Stomach (tissue), 9 donors: ENCODE measurements around the gene STX12. TPM values are rescaled to one million over a fixed set of nuclear protein-coding genes. Genes with fewer than 3 reads are reported as not detected.
"Not testable (repeated sequence)": the region's sequence is repeated elsewhere in the genome, so short reads cannot be mapped to it uniquely, and the experiment has no call there.

Experiments used
- DNase-seq, 2 donors: peaks; one replicate each; pipeline versions ENCODE4 v3.0.0 to v3.0.0-alpha.2; 2013 to 2019
- H3K27ac ChIP-seq, 5 donors: fragments of 200-600 bp in 4 of 5; sonication (generic) in 4 of 5; one replicate each; pipeline ENCODE4 v1.5.1; 2013 to 2019; ENCODE audit warnings: mild to moderate bottlenecking in 1 of 5, moderate library complexity in 1 of 5
- H3K27me3 ChIP-seq, 3 donors: fragments of 200-600 bp; sonication (generic); one replicate each; pipeline ENCODE4 v1.5.1; 2017 to 2019; ENCODE audit warnings: mixed run types in 1 of 3
- H3K36me3 ChIP-seq, 4 donors: fragments of 200-600 bp; sonication (generic); 1 replicate in 3 of 4; 2 replicates in 1 of 4; pipeline ENCODE4 v1.5.1; 2016 to 2019
- H3K4me1 ChIP-seq, 4 donors: fragments of 200-600 bp; sonication (generic); one replicate each; pipeline ENCODE4 v1.5.1; 2016 to 2019
- H3K4me3 ChIP-seq, 4 donors: fragments of 200-600 bp; sonication (generic) in 3 of 4; one replicate each; pipeline ENCODE4 v1.5.1; 2016 to 2019; ENCODE audit warnings: mild to moderate bottlenecking in 1 of 4
- H3K9me3 ChIP-seq, 4 donors: fragments of 200-600 bp; sonication (generic); one replicate each; pipeline ENCODE4 v1.5.1; 2016 to 2019
- EP300 ChIP-seq: sonication (generic); formaldehyde crosslinking; IDR thresholded peaks from one replicate; pipeline ENCODE4 v1.6.1; 2017; ENCODE audit warnings: antibody characterized with exemption
- POLR2A ChIP-seq, 4 donors: fragments of 450-650 bp; IDR thresholded peaks; one replicate each; pipeline ENCODE4 v1.6.1; 2016; ENCODE audit warnings: antibody characterized with exemption in 4 of 4, control low read depth in 2 of 4, mild to moderate bottlenecking in 1 of 4, moderate library complexity in 1 of 4
- POLR2AphosphoS5 ChIP-seq, 3 donors: sonication (generic); formaldehyde crosslinking; IDR thresholded peaks; one replicate each; pipeline ENCODE4 v1.6.1; 2016; ENCODE audit warnings: antibody characterized with exemption in 3 of 3
- WGBS, 5 donors: extraction: QIAGEN DNeasy Blood & Tissue Kit in 3 of 5; methylation state at CpG; one replicate each; pipeline versions ENCODE4 v1.1.5 to v1.1.7; 2013 to 2018; 5-methylcytosine and 5-hydroxymethylcytosine counted together
- intact Hi-C: fragments of 100-400 bp; cut with DNase I; formaldehyde crosslinking; loops from one replicate; pipeline ENCODE4 v1.15.1; 2023; ENCODE audit warnings: low total_unique reads
- polyA plus RNA-seq, 3 donors: library from polyadenylated mRNA; stranded (reverse); fragments of 200-250 nt; gene quantifications; one replicate each; pipeline ENCODE4 v1.2.3, GENCODE V29; 2013
- total RNA-seq, 5 donors: library from RNA; depleted of rRNA; stranded (reverse); fragments of >200 nt; gene quantifications; one replicate each; pipeline versions ENCODE4 v1.1.0 to v1.2.3, GENCODE V29; 2014 to 2016
- TF ChIP-seq, protein P1 (sequence below), 7 experiments: fragments of 450-650 bp in 4 of 7; fragments of 200-600 bp in 3 of 7; sonication (generic) in 3 of 7; IDR thresholded peaks; one replicate each; pipeline ENCODE4 v1.5.1; 2016 to 2019; ENCODE audit warnings: antibody characterized with exemption in 7 of 7, control low read depth in 2 of 7, mild to moderate bottlenecking in 1 of 7
- donor health status: healthy with polysubstance abuse.
- donor health status: Bipolar disorder and iron deficiency.
- donor health status: healthy.

Gene STX12
- total and polyA plus RNA-seq, 8 donors = 10.7 to 312 (median 89.2) TPM

DNA sequence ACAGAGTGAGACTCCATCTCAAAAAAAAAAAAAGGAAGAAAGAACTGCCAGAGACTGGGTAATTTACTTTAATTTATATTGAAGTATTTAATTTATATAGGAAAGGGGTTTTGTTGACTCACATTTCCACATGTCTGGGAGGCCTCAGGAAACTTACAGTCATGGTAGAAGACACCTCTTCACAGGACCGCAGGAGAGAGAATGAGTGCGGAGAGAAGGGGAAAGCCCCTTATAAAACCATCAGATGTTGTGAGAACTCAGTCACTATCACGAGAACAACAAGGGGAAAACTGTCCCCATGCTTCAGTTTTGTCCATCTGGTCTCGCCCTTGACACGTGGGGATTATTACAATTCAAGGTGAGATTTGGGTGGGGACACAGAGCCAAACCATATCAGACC, 31.8 kb downstream of the STX12 start:
- H3K27me3 ChIP-seq = no peaks in the 10 kb centered on the region
- intact Hi-C loops = no loop called here
- WGBS, 5 donors = 82 to 93% (median 86%) methylated on average over 5 of the region's 5 CpGs
- TF ChIP-seq, protein P1, sequence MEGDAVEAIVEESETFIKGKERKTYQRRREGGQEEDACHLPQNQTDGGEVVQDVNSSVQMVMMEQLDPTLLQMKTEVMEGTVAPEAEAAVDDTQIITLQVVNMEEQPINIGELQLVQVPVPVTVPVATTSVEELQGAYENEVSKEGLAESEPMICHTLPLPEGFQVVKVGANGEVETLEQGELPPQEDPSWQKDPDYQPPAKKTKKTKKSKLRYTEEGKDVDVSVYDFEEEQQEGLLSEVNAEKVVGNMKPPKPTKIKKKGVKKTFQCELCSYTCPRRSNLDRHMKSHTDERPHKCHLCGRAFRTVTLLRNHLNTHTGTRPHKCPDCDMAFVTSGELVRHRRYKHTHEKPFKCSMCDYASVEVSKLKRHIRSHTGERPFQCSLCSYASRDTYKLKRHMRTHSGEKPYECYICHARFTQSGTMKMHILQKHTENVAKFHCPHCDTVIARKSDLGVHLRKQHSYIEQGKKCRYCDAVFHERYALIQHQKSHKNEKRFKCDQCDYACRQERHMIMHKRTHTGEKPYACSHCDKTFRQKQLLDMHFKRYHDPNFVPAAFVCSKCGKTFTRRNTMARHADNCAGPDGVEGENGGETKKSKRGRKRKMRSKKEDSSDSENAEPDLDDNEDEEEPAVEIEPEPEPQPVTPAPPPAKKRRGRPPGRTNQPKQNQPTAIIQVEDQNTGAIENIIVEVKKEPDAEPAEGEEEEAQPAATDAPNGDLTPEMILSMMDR (IDR thresholded peaks at IDR 0.05) = no peak
- DNase-seq = no peak
- H3K4me1 ChIP-seq = no peaks in the 10 kb centered on the region
- peaks cover 42 to 93% (median 82%) of the 10 kb centered on the region in 4 donors for H3K36me3 ChIP-seq
- H3K27ac ChIP-seq = no peak overlapping the region
- no peak overlapping the region for H3K4me3 ChIP-seq
- H3K9me3 ChIP-seq = no peaks in the 10 kb centered on the region

DNA sequence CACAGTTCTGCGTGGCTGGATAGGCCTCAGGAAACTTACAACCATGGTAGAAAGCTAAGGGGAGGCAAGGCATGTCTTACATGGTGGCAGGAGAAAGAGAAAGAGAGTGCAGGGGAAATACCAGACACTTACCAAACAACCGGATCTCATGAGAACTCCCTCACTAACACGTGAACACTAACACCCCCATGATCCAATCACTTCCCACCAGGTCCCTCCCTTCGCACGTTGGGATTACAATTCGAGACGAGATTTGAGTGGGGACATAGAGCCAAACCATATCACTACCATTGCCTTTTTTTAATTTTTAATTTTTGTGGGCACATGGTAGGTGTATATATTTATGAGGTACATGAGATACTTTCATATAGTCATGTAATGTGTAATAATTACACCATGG, 33.7 kb downstream of the STX12 start:
- Histone ChIP-seq H3K4me1 (no peaks in the 10 kb centered on the region), H3K27me3 (no peaks in the 10 kb centered on the region), H3K4me3 (no peak overlapping the region), H3K27ac (no peak overlapping the region), H3K36me3 (peaks cover 29 to 90% (median 80%) of the 10 kb centered on the region in 4 donors), H3K9me3 (no peaks in the 10 kb centered on the region)
- no peak for DNase-seq
- 91 to 97% (median 93%) methylated on average over 7 of the region's 7 CpGs for WGBS, 5 donors
- TF ChIP-seq EP300 = no peak
- TF ChIP-seq, protein P1 (IDR thresholded peaks at IDR 0.05) = no peak
- no peak for TF ChIP-seq POLR2AphosphoS5 (IDR thresholded peaks at IDR 0.05)
- TF ChIP-seq POLR2A (IDR thresholded peaks at IDR 0.05) = no peak
- intact Hi-C loops = no loop called here

DNA sequence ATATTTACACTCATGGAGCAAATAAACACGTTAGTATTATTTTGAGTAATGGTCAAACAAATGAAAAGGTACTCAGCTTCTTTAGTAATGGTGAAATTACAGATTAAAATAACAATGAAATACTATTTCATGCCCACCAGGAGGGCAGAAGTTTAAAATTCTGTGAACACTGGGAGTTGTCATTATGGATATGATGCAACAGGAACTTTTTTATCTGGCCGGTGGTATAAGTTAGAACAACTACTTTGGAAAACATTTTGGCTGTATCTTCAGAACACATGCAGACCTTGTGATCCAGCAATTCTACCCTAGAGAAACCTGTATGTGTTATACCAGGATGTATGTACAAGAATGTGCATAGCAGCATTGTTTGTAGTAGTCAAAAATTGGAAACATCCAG, 34.4 kb downstream of the STX12 start:
- intact Hi-C loops = no loop called here

DNA sequence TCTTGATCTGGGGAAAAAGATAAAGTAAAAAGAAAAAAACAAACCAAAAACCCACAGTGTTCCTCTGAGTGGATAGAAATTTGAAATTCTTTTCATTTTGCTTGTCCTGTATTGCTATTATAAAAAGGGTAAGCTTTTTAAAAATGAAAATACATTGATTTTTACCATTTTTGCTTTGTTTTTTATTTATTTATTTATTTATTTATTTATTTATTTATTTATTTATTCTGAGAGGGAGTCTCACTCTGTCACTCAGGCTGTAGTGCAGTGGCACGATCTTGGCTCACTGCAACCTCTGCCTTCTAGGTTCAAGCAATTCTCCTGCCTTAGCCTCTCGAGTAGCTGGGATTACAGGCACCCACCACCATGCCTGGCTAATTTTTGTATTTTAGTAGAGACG, 35.1 kb downstream of the STX12 start:
- H3K36me3 ChIP-seq = peaks cover 29 to 90% (median 80%) of the 10 kb centered on the region in 4 donors

More for the DNA sequence above, 34.4 kb downstream of the STX12 start:
- Histone ChIP-seq H3K27me3 (no peaks in the 10 kb centered on the region), H3K9me3 (no peaks in the 10 kb centered on the region), H3K27ac (no peak overlapping the region), H3K36me3 (peaks cover 25 to 90% (median 80%) of the 10 kb centered on the region in 4 donors), H3K4me1 (no peaks in the 10 kb centered on the region), H3K4me3 (no peak overlapping the region)
- no peak for TF ChIP-seq EP300
- WGBS, 5 donors = 67 to 78% (median 76%) methylated on average over 2 of the region's 2 CpGs
- no peak for DNase-seq

DNA sequence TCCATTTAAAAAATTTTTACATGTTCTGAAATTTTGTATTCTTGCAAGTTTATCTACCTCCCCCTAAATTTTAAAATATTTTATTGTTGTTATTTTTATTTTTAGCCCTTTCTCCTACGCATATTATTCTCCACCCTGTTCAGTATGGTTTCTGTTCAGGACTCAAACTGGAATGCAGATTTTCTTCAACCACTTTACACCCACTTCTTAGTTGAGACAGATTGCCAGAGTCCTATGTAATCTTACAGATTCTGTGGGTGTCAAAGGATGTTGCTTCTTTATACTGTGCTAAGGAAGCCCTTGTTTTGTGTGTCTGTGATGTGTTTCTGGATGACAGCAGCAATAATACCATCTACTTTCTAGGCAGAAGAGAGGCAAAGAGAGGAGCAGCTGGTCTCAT, 36.9 kb downstream of the STX12 start:
- Histone ChIP-seq H3K4me1 (no peaks in the 10 kb centered on the region), H3K4me3 (no peak overlapping the region), H3K27ac (no peak overlapping the region), H3K36me3 (peaks cover 37 to 89% (median 80%) of the 10 kb centered on the region in 4 donors), H3K27me3 (no peaks in the 10 kb centered on the region), H3K9me3 (no peaks in the 10 kb centered on the region)
- intact Hi-C loops = no loop called here
- no peak for DNase-seq
- 92 to 97% (median 95%) methylated on average over 1 of the region's 1 CpG for WGBS, 5 donors
- TF ChIP-seq, protein P1 (IDR thresholded peaks at IDR 0.05) = no peak
- TF ChIP-seq POLR2A (IDR thresholded peaks at IDR 0.05) (no peak), POLR2AphosphoS5 (IDR thresholded peaks at IDR 0.05) (no peak), EP300 (no peak)

More for the DNA sequence above, 35.1 kb downstream of the STX12 start:
- DNase-seq, H3K27me3 ChIP-seq, H3K9me3 ChIP-seq, H3K4me3 ChIP-seq, H3K27ac ChIP-seq, intact Hi-C loops, H3K4me1 ChIP-seq: not testable (repeated sequence)
- WGBS, 5 donors = 91 to 100% (median 96%) methylated on average over 3 of the region's 3 CpGs
